Muscle layer of colon (tissue), 2 donors: ENCODE measurements around the gene ASIC2.

Experiments
- H3K27ac ChIP-seq: one replicate; pipeline ENCODE4 v1.7.0; 2013; ENCODE audit warnings: low read depth, mild to moderate bottlenecking, low read length, moderate library complexity
- H3K27me3 ChIP-seq, 2 donors: one replicate each; pipeline ENCODE4 v1.7.0; 2013; ENCODE audit warnings: low read length in 2 of 2, mild to moderate bottlenecking in 2 of 2; ENCODE audit not compliant: insufficient read depth in 2 of 2, control insufficient read depth in 1 of 2
- H3K36me3 ChIP-seq: one replicate; pipeline ENCODE4 v1.7.0; 2013; ENCODE audit warnings: mild to moderate bottlenecking, low read length; ENCODE audit not compliant: insufficient read depth
- H3K4me1 ChIP-seq: one replicate; pipeline ENCODE4 v1.7.0; 2013; ENCODE audit warnings: mild to moderate bottlenecking, low read length; ENCODE audit not compliant: insufficient read depth
- H3K4me3 ChIP-seq, 2 donors: one replicate each; pipeline ENCODE4 v1.7.0; 2013; ENCODE audit warnings: low read length in 2 of 2, low read depth in 1 of 2, mild to moderate bottlenecking in 1 of 2, moderate library complexity in 1 of 2
- H3K9ac ChIP-seq: one replicate; pipeline ENCODE4 v1.7.0; 2013; ENCODE audit warnings: low read length
- H3K9me3 ChIP-seq: one replicate; pipeline ENCODE4 v1.7.0; 2013; ENCODE audit warnings: mild to moderate bottlenecking, low read length
- donor health status: abdominal sarcoma.
- donor health status: Adenocarcinoma of cecum.

ASIC2 gene

DNA sequence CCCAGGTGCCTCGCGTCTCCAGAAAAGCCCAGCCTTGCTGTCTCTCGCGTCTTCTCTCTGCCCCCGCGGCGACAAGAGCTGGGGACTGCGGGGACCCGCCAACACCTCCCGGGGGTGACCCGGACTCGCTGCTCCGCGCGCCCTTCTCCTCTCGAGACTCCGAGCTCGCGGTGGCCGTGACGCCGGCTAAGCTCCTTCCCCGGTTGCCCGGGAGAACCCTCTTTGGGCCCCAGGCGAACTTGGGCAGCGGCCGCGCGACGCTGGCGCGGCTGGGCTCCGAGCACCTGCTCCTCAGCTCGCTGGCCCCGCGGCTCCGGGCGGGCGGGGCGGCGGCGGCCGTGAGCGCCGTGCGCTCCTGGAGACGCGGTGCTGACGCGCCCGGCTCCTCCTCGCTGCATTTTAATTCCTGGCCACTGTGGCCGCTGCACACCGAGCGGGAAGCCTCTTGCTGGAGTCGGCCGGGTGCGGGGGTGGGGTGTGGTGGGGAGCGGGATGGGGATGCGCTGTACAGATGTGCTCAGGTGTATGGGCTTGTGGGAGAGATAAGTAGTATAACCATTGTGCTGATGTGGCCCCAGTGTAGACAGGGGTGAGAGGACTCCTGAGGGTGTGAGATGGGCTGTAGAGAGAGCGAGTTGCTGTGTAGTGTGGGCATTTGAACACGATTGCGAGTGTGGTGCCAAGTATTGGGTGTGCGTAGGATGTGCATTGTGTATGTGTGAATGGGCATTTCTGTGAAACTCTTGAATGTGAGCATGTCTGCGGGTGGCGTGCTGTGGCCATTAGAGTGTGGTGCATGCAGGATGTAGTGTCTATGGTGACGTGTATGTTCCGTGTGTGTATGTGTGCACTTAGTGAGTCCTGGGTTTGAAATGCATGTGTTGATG is at the start of gene ASIC2:
TSS of gene ASIC2 (minus strand) at position 315 of the 887 bp plus-strand sequence.
- Histone ChIP-seq H3K9me3 (no peaks in the 10 kb centered on the region), H3K27me3 (peaks cover 16 to 27% of the 10 kb centered on the region in 2 donors), H3K4me1 (no peaks in the 10 kb centered on the region), H3K4me3 (peak within 1 kb of the TSS in 1 of 2 donors; percentile 2), H3K27ac (no peak within 1 kb of the TSS), H3K36me3 (no peaks in the 10 kb centered on the region), H3K9ac (no peak within 1 kb of the TSS)

DNA sequence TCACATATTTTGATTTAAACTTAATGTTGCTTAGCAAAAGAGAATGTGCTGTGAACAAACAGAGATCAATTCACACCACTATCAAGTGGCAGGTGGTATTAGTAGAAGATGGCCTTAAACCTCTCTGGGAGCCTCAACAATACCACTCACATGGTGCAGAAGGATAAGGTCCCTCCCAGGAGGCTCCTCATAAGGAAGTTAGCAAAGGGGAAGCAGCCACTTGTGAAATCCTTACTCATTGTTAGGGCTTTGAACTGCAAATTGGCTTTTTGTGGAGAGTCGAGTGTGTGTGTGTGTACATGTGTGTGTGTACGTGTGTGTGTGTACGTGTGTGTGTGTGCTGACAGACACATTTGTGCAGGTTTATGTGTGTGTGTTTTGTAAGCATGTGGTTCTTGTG is 48.9 kb upstream of the ASIC2 start:
- H3K27ac ChIP-seq = no peak overlapping the region
- H3K27me3 ChIP-seq = no peaks in the 10 kb centered on the region
- H3K9ac ChIP-seq = no peak overlapping the region
- no peak overlapping the region for H3K4me3 ChIP-seq
- no peaks in the 10 kb centered on the region for H3K9me3 ChIP-seq
- no peaks in the 10 kb centered on the region for H3K36me3 ChIP-seq
- H3K4me1 ChIP-seq = no peaks in the 10 kb centered on the region

DNA sequence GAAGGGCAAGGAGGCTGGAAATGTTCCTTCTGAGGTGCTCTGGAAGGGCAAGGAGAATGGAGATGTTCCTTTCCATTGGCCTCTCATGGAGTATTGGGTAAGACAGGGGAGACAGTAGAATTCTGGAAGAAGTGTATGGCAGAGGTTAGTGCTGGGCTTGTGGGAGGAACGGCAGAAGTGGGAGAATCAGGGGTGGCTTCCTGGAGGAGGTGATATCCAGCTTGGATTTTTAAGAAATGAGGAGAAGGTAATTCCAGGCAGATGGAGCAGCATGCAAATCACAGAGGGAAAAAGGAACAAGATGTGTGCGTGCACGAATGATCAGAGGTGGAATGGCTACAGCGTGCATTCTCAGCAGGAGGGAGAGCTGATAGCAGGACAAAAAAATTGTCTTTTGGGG is 45.1 kb upstream of the ASIC2 start:
- Histone ChIP-seq H3K27me3 (no peaks in the 10 kb centered on the region), H3K9ac (no peak overlapping the region)

DNA sequence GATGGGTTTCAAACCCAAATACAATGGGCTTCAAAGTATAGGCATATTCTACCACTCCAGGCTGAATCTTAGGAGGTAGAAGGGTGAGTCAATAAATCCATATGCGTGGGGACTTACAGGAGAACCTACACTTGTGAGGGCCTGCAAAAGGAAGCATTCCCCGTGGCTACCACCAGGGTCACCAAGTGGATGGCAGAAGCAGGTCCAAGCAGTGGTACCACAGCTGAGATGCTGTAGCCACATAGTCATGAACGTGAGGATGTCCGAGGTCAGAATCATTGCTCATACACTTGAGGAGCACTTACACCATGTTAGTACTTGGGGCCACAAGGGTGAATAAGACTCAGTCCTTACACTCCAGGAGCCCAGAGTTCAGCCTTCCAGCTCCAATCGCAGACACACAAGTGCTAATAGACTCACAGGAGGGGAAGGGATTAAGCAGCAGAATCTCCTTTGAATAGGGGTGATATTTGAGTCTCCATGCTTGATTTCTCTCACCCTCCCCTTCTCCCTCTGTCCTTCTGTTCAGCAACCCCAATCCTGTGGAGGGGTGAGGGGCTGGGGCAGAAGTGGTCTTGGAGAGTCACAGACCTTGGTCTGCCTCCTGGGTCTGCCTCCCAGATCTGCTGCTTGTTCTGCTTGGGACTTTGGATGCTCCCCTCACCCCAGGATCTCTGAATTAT is 42.5 kb upstream of the ASIC2 start:
- H3K9me3 ChIP-seq = no peaks in the 10 kb centered on the region
- H3K27me3 ChIP-seq = no peaks in the 10 kb centered on the region
- H3K4me3 ChIP-seq = no peak overlapping the region
- H3K4me1 ChIP-seq = no peaks in the 10 kb centered on the region
- H3K36me3 ChIP-seq = no peaks in the 10 kb centered on the region
- H3K9ac ChIP-seq = no peak overlapping the region
- no peak overlapping the region for H3K27ac ChIP-seq

More for the DNA sequence above, 45.1 kb upstream of the ASIC2 start:
- Histone ChIP-seq H3K9me3 (no peaks in the 10 kb centered on the region), H3K36me3 (no peaks in the 10 kb centered on the region), H3K4me1 (no peaks in the 10 kb centered on the region), H3K27ac (no peak overlapping the region), H3K4me3 (no peak overlapping the region)

DNA sequence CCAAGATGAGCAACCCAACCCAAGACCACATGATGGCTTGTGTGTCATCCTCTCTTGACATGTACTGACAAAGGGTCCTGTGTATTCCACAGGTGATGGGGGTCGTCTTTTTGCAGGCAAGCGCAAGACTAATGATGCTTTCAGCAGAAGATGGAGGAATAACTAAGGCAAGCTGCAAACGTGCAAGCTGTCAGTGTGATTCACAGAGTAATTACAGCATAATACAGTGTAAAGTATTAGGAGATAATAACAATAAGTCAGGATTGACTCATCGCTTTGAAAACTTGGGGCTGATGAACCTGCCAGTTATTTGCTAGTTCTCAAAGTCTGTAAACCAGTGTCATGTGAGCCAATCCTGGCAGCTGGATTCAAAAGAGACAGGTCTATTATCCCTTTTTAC is 41.6 kb upstream of the ASIC2 start:
- Histone ChIP-seq H3K4me3 (no peak overlapping the region), H3K36me3 (no peaks in the 10 kb centered on the region), H3K9me3 (no peaks in the 10 kb centered on the region), H3K27ac (no peak overlapping the region), H3K4me1 (no peaks in the 10 kb centered on the region), H3K9ac (no peak overlapping the region), H3K27me3 (no peaks in the 10 kb centered on the region)

DNA sequence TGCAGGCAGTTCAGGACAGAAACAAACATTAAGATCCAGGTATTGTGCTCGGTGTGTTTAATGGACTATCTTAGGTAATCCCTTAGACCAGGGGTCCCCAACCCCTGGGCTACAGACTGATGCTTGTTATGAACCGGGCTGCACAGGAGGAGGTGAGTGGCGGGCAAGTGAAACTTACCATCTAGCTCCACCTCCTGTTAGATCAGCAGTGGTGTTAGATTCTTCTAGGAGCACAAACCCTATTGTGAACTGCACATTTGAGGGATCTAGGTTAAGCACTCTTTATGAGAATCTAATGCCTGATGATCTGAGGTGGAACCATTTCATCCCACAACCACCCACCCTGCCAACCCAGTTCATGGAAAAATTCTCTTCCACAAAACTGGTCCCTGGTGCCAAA is 37.8 kb upstream of the ASIC2 start:
- no peak overlapping the region for H3K27ac ChIP-seq
- no peak overlapping the region for H3K9ac ChIP-seq
- H3K9me3 ChIP-seq = no peaks in the 10 kb centered on the region

DNA sequence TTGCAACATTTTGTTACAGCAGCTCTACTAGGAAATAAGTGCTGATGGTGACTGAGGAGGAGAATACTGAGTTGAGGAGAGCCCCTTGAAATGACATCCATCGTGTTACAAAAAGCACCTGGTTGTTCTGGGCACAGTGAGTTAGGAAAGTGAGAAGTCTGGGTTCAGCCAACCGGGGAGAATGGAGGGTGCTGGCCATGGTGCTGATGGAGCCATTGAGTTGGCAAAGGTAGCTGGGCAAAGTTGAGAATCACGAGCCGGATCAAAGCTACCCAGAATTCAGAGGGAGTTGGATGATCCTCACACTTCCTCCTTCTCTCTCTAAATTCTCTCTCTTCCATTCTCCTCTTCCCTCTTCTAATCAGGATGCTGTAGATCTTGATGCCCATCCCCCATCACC is 35.0 kb upstream of the ASIC2 start:
- H3K4me3 ChIP-seq = no peak overlapping the region
- H3K9me3 ChIP-seq = no peaks in the 10 kb centered on the region
- no peak overlapping the region for H3K27ac ChIP-seq
- H3K9ac ChIP-seq = no peak overlapping the region
- no peaks in the 10 kb centered on the region for H3K36me3 ChIP-seq
- no peaks in the 10 kb centered on the region for H3K27me3 ChIP-seq
- no peaks in the 10 kb centered on the region for H3K4me1 ChIP-seq

More for the DNA sequence above, 37.8 kb upstream of the ASIC2 start:
- H3K36me3 ChIP-seq = no peaks in the 10 kb centered on the region
- H3K27me3 ChIP-seq = no peaks in the 10 kb centered on the region
- H3K4me1 ChIP-seq = no peaks in the 10 kb centered on the region
- H3K4me3 ChIP-seq = no peak overlapping the region

DNA sequence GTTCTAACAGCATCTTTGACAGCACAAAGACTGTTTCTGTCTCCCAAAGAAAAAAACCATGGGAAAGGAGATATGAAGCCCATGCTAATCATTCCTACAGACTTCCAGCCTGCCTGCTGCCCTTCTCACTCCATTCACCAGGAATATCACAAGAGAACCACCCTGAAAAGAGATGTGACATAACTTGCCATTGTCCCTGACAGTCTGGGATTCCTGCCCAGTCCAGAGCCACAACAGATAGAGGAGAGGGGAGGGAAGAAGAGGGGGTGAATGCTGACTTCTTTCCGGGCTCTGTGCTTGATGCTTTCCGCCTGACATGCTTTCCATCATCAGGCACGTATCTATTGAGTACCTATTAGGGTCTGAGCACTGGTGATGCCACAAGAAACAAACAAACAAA is 31.6 kb upstream of the ASIC2 start:
- H3K9ac ChIP-seq = no peak overlapping the region
- no peaks in the 10 kb centered on the region for H3K36me3 ChIP-seq
- no peaks in the 10 kb centered on the region for H3K27me3 ChIP-seq
- H3K4me3 ChIP-seq = no peak overlapping the region
- no peaks in the 10 kb centered on the region for H3K9me3 ChIP-seq
- no peaks in the 10 kb centered on the region for H3K4me1 ChIP-seq
- H3K27ac ChIP-seq = no peak overlapping the region

DNA sequence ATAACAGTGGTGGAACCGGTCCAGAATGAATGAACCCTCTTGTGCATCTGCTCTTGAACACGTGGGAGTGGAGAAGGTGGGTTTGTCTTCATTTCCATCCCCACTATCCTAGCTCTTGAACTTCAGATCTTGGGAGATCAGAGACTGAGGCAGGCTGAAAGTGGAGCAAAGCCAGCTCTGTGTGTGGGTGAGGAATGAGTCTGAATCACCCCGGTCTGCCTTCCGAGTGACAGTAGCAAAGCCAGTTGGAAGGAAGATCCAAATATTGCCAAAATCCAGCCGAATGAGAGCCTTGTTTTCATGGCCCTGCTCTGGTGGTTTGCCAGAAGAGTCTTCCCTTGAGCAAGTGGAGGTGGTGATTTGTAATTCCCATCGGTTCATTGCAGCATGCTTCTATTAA is 29.0 kb upstream of the ASIC2 start:
- H3K36me3 ChIP-seq = no peaks in the 10 kb centered on the region
- no peak overlapping the region for H3K27ac ChIP-seq
- H3K4me1 ChIP-seq = no peaks in the 10 kb centered on the region
- peaks cover 0 to 7% of the 10 kb centered on the region in 2 donors for H3K27me3 ChIP-seq
- no peak overlapping the region for H3K9ac ChIP-seq
- H3K4me3 ChIP-seq = no peak overlapping the region
- no peaks in the 10 kb centered on the region for H3K9me3 ChIP-seq

DNA sequence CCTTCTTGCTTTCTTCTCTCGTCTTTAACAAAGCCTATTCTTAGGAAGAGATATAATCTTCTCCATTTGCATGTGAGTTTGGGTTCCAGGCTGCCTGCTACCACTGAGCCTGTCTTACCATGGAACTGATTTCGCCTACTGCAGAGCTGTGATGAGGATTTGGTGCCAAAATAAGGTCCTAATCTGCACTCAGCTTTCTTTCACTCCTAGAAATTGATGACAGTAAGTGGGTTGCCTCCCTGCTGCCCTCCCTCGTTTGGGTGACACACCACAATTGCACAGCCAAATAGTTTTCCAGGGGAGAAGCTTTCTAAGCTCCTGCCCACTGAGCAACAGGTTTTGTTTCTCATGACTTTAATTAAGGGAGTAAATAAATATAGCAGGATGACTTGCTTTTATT is 25.1 kb upstream of the ASIC2 start:
- no peaks in the 10 kb centered on the region for H3K9me3 ChIP-seq
- no peaks in the 10 kb centered on the region for H3K4me1 ChIP-seq
- H3K4me3 ChIP-seq = no peak overlapping the region
- H3K36me3 ChIP-seq = no peaks in the 10 kb centered on the region
- peaks cover 0 to 7% of the 10 kb centered on the region in 2 donors for H3K27me3 ChIP-seq
- H3K9ac ChIP-seq = no peak overlapping the region
- H3K27ac ChIP-seq = no peak overlapping the region

DNA sequence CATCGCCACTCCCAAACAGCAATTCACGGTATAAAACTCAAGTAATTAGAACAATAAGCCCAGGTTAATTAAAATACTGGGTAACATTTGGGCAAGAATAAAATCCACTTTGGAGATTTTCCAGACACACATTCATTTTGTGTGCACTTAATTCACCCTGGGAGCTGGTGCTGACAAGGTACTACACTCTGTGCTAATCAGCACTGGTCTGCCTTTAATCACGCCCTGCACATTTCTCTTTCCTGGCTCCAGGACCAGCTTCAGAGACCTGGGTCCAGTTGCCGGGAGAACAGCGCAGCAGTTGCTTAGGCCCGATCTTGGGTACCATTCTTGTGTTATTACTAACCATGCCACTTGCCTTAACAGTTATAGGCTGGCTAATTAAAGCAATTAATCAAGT is 23.7 kb upstream of the ASIC2 start:
- H3K4me1 ChIP-seq = no peaks in the 10 kb centered on the region

More for the DNA sequence above, 23.7 kb upstream of the ASIC2 start:
- no peaks in the 10 kb centered on the region for H3K9me3 ChIP-seq
- peaks cover 0 to 7% of the 10 kb centered on the region in 2 donors for H3K27me3 ChIP-seq
- no peak overlapping the region for H3K4me3 ChIP-seq
- no peaks in the 10 kb centered on the region for H3K36me3 ChIP-seq
- no peak overlapping the region for H3K27ac ChIP-seq
- no peak overlapping the region for H3K9ac ChIP-seq
